Measurements from ENCODE around the gene CD207.
"Not testable (repeated sequence)": the region's sequence is repeated elsewhere in the genome, so short reads cannot be mapped to it uniquely, and the experiment has no call there.

Gene CD207

GRCh38 chr2:70835643-70836042 lies at the start of gene CD207:
TSS of gene CD207 (minus strand) at chr2:70835816. CDS start at chr2:70835776, 40 bp downstream.
- DNase-seq (ENCODE audit: low spot score): no peak

- DNase-seq (ENCODE audit: low spot score): not testable (repeated sequence)
Observed at GRCh38 chr2:70878543-70878942, 42.9 kb upstream of the CD207 start.

- not testable (repeated sequence) for DNase-seq (ENCODE audit: low spot score)
Observed at GRCh38 chr2:70876138-70876537, 40.5 kb upstream of the CD207 start.

GRCh38 chr2:70873541-70873940 lies 37.9 kb upstream of the CD207 start:
- DNase-seq (ENCODE audit: low spot score): no peak

GRCh38 chr2:70871398-70872211 lies 36.0 kb upstream of the CD207 start:
- DNase-seq (ENCODE audit: low spot score): peak; percentile 78

- DNase-seq (ENCODE audit: low spot score): no peak
Observed at GRCh38 chr2:70870790-70871189, 35.2 kb upstream of the CD207 start.

- no peak for DNase-seq (ENCODE audit: low spot score)
Observed at GRCh38 chr2:70868970-70869369, 33.4 kb upstream of the CD207 start.

- DNase-seq (ENCODE audit: low spot score): peak; percentile 76
Observed at GRCh38 chr2:70861777-70862625, 26.4 kb upstream of the CD207 start.

GRCh38 chr2:70855667-70856066 lies 20.1 kb upstream of the CD207 start:
- no peak for DNase-seq (ENCODE audit: low spot score)

- no peak for DNase-seq (ENCODE audit: low spot score)
Observed at GRCh38 chr2:70854411-70854810, 18.8 kb upstream of the CD207 start.

GRCh38 chr2:70852824-70853223 lies 17.2 kb upstream of the CD207 start:
- no peak for DNase-seq (ENCODE audit: low spot score)

- DNase-seq (ENCODE audit: low spot score): no peak
Observed at GRCh38 chr2:70851704-70852103, 16.1 kb upstream of the CD207 start.

- DNase-seq (ENCODE audit: low spot score): no peak
Observed at GRCh38 chr2:70850925-70851324, 15.3 kb upstream of the CD207 start.

- no peak for DNase-seq (ENCODE audit: low spot score)
Observed at GRCh38 chr2:70842401-70842800, 6.8 kb upstream of the CD207 start.

- no peak for DNase-seq (ENCODE audit: low spot score)
Observed at GRCh38 chr2:70837980-70838925, 2.6 kb upstream of the CD207 start.

- no peak for DNase-seq (ENCODE audit: low spot score)
Observed at GRCh38 chr2:70834881-70835280, 735 bp downstream of the CD207 start.

- DNase-seq (ENCODE audit: low spot score): no peak
Observed at GRCh38 chr2:70834106-70834505, 1.5 kb downstream of the CD207 start.

GRCh38 chr2:70833246-70833645 lies 2.4 kb downstream of the CD207 start:
- no peak for DNase-seq (ENCODE audit: low spot score)

GRCh38 chr2:70832386-70832785 lies 3.2 kb downstream of the CD207 start:
- no peak for DNase-seq (ENCODE audit: low spot score)

- no peak for DNase-seq (ENCODE audit: low spot score)
Observed at GRCh38 chr2:70831861-70832260, 3.8 kb downstream of the CD207 start.

GRCh38 chr2:70830366-70830765 lies 5.2 kb downstream of the CD207 start:
- DNase-seq (ENCODE audit: low spot score): no peak

GRCh38 chr2:70829916-70830315 lies 5.7 kb downstream of the CD207 start:
- DNase-seq (ENCODE audit: low spot score): no peak

Data from germinal center (tissue), 1 donor.